ENCODE measurements around the gene RBM14.

The RBM14 gene

DNA sequence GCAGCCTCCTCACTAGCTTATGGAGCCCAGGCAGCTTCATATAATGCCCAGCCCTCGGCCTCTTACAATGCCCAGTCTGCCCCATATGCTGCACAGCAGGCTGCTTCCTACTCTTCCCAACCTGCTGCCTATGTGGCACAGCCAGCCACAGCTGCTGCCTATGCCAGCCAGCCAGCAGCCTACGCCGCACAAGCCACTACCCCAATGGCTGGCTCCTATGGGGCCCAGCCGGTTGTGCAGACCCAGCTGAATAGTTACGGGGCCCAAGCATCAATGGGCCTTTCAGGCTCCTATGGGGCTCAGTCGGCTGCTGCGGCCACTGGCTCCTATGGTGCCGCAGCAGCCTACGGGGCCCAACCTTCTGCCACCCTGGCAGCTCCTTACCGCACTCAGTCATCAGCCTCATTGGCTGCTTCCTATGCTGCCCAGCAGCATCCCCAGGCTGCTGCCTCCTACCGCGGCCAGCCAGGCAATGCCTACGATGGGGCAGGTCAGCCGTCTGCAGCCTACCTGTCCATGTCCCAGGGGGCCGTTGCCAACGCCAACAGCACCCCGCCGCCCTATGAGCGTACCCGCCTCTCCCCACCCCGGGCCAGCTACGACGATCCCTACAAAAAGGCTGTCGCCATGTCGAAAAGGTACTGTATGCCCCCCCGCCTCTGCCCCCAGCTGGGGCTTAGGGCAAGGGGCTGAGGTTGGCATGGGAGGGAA, 8.8 kb downstream of the RBM14 start:
- no peak for DNase-seq (ENCODE audit: low read depth in 2 of 2)
- no peak overlapping the region for H3K4me3 ChIP-seq (replicated peaks in 1 of 2; ENCODE audit: low read depth in 2 of 2, low read length in 2 of 2)
- TF ChIP-seq, protein P1, sequence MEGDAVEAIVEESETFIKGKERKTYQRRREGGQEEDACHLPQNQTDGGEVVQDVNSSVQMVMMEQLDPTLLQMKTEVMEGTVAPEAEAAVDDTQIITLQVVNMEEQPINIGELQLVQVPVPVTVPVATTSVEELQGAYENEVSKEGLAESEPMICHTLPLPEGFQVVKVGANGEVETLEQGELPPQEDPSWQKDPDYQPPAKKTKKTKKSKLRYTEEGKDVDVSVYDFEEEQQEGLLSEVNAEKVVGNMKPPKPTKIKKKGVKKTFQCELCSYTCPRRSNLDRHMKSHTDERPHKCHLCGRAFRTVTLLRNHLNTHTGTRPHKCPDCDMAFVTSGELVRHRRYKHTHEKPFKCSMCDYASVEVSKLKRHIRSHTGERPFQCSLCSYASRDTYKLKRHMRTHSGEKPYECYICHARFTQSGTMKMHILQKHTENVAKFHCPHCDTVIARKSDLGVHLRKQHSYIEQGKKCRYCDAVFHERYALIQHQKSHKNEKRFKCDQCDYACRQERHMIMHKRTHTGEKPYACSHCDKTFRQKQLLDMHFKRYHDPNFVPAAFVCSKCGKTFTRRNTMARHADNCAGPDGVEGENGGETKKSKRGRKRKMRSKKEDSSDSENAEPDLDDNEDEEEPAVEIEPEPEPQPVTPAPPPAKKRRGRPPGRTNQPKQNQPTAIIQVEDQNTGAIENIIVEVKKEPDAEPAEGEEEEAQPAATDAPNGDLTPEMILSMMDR (IDR thresholded peaks at IDR 0.05; ENCODE audit: low read depth, low read length), result no peak

DNA sequence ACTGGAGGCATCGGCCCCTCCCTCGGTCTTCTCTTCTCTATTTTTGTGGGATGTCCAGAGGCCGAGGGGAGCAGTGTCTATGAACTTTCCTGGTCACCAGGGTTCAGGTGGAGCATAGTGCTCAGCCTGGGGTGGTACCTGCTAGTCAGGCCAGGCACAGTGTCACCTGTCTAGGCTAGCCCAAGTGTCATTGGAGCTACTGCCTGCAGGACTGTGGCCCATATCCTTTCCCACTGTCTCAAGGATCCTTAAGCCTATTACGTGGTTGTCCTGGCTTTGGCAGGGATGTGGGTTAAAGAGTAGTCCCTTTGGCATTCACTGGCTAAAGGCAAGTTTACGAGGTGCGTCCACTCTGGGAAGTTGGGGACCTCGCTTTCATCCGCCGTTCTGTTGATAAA, 9.3 kb downstream of the RBM14 start:
- TF ChIP-seq, protein P1 (IDR thresholded peaks at IDR 0.05; ENCODE audit: low read depth, low read length), result no peak
- H3K4me3 ChIP-seq (replicated peaks in 1 of 2; ENCODE audit: low read depth in 2 of 2, low read length in 2 of 2), result no peak overlapping the region
- no peak for DNase-seq (ENCODE audit: low read depth in 2 of 2)

DNA sequence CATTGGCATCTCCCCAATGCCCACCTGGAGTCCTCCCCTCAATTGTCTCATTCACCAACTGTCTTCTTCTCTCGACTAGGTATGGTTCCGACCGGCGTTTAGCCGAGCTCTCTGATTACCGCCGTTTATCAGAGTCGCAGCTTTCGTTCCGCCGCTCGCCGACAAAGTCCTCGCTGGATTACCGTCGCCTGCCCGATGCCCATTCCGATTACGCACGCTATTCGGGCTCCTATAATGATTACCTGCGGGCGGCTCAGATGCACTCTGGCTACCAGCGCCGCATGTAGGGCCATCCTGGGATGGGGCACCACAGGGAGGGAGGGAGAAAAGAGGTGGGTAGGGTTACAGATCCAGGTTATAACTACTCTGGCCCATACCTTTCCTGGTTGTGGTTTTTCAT, 10.0 kb downstream of the RBM14 start:
- H3K4me3 ChIP-seq (replicated peaks in 1 of 2; ENCODE audit: low read depth in 2 of 2, low read length in 2 of 2), result no peak overlapping the region
- TF ChIP-seq, protein P1 (IDR thresholded peaks at IDR 0.05; ENCODE audit: low read depth, low read length), result no peak
- no peak for DNase-seq (ENCODE audit: low read depth in 2 of 2)

DNA sequence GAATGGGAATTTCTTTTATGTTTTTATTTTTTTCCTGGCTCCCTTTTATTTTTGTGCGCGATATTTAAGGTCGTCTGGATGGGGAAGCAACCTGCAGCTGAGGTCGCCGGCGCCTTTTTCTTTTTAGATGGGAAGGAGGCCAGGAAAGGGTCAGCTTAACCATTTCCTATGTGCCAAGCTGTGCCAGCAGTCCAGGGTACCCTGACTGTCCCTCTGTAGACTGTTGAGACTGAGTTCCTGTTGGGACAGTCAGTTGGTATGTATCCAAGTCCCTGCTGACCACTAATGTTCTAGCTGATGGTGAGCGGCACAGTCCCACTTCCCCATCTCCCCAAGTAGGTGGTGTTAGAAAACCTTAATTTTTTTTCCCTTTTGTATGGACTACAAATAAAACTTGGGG, 10.5 kb downstream of the RBM14 start:
- no peak overlapping the region for H3K4me3 ChIP-seq (replicated peaks in 1 of 2; ENCODE audit: low read depth in 2 of 2, low read length in 2 of 2)
- no peak for DNase-seq (ENCODE audit: low read depth in 2 of 2)
- TF ChIP-seq, protein P1 (IDR thresholded peaks at IDR 0.05; ENCODE audit: low read depth, low read length), result no peak

DNA sequence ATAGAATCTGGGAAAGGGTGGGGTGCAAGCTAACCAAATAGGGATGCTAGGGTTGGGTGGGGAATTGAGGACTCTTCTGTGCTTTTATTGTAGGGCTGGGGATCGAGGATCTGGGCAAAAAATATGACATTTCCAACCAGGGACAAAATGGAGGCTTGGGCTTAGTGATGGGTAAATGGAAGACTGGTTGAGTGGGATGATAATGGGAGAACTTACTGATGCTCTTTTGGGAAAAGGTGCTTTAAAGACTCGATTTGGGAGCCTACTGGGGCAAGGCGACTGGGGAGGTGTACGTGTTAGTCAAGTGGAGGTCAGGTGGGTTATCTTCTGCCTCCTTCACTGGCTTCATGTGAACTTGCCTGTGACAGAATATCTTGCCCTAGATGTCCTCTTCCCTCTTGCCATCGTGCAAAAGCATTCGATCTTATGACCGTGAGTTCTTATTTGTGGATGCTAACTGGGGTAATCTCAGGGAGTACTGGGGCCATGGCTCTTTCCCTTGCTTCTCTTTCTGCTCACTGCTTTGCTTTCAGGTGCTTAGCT, 11.7 kb downstream of the RBM14 start:
- DNase-seq (ENCODE audit: low read depth in 2 of 2), result no peak
- TF ChIP-seq, protein P1 (IDR thresholded peaks at IDR 0.05; ENCODE audit: low read depth, low read length), result no peak

DNA sequence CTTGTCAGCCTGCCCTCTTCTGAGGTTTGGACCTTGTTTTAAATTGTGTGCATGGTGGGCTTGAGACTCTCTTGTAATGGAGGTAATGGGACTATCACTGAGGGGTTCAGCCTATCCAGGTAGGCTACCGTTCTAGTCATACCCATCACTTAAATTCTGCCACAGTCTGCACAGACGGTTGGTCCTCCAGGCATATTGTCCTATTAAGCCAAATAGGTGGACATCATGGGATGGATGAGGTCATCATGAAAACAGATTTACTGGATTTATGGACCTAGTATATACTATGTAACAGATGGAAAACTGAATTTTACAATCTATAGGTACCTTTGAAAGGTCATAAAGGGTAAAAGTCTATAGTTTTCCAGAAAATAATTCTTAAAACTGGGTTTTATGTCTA, 12.9 kb downstream of the RBM14 start:
- TF ChIP-seq, protein P1 (IDR thresholded peaks at IDR 0.05; ENCODE audit: low read depth, low read length), result no peak
- no peak overlapping the region for H3K4me3 ChIP-seq (replicated peaks in 1 of 2; ENCODE audit: low read depth in 2 of 2, low read length in 2 of 2)
- no peak for DNase-seq (ENCODE audit: low read depth in 2 of 2)

More for the DNA sequence above, 11.7 kb downstream of the RBM14 start:
- no peak overlapping the region for H3K4me3 ChIP-seq (replicated peaks in 1 of 2; ENCODE audit: low read depth in 2 of 2, low read length in 2 of 2)
